GM21447 (cell line): Measurements from ENCODE around the gene DPPA2.

ENCODE experiments used
- ATAC-seq: cut with Tn5 transposase; IDR thresholded peaks from one replicate; pipeline ENCODE4 v1.9.1; 2021; ENCODE audit not compliant: unreplicated experiment

DPPA2 gene

DNA sequence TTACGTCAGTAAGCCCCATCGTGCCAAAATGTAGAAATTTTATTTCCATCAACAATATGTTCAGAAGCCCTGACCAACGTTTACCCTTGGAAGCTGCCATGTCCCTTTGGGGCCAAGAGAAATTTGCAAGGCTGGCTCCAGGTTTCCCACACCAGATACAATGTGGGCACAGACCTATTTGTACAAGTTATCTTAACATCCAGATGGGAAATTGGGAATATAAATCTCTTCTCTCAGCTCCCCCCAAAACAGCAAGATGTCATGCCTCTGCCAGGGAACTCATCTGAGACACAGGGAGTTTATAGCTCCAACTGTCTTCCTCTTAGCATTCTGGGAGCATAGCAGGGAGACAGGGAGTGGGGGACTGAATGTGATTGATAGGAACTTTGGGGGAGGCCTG is 9.3 kb upstream of the DPPA2 start:
- ATAC-seq, result no peak

DNA sequence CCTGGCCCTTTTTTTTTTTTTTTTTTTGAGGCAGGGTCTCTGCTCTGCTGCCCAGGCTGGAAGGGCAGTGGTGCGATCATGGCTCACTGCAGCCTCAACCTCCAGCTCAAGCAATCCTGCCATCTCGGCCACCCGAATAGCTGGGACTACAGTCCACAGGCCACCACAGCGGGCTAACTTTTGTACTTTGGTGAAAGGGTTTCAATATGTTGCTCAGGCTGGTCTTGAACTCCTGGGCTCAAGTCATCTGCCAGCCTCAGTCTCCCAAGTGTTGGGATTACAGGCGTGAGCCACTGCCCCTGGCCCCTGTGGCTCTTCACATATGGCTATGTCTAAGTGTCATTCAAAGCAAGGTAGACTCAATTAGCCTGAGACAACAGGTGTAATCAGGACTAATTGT is 8.8 kb upstream of the DPPA2 start:
- no peak for ATAC-seq

DNA sequence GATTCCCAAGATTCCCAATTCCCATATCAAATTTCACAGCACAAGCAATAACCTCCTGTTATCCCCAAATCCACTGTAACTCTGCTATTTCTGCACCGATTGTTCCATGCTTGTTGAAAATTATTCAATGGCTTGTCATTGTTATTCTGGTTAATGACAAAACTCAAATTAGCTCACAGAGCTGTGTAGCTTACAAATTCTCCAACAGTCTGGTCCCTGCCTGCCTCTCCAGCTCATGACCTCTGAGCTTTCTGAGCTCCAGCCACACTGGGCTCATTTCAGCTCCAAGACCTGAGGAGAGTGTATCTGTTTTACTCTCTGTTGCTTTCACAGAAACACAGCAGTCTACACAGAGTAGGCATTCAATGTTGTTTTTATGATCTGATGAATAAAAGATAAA is 3.3 kb downstream of the DPPA2 start:
- no peak for ATAC-seq

DNA sequence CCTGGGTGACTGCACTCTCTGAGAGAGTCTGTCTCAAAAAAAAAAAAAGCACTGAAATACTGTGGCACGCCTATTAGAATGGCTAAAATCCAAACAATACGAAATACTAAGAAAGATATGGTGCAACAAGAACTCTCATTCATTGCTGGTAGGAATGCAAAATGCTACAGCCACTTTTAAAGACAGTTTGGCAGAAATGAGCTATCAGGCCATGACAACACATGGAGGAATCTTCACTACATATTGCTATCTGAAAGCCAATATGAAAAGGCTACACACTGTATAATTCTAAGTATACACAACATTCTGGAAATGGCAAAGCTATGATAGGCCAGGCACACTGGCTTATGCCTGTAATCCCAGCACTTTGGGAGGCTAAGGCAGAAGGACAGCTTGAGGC is 18.8 kb downstream of the DPPA2 start:
- ATAC-seq, result no peak

DNA sequence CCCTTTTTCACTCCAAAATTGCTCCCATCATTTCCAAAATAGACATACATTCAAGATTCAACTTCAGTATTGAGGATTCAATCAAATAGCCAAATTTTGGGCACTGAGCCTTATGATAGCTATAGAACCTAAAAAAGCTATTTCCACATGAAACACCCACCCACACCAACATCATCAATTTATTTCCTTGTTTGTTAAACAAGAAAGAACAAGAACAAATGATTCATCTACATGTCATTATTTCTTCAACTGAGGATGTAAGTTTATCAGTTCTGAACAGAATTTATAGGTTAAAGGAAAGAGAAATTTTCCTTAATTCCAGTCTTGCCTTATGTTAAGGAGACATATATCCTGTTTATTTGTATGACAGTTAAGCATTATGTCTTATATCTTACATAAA is 32.2 kb downstream of the DPPA2 start:
- ATAC-seq, result no peak

DNA sequence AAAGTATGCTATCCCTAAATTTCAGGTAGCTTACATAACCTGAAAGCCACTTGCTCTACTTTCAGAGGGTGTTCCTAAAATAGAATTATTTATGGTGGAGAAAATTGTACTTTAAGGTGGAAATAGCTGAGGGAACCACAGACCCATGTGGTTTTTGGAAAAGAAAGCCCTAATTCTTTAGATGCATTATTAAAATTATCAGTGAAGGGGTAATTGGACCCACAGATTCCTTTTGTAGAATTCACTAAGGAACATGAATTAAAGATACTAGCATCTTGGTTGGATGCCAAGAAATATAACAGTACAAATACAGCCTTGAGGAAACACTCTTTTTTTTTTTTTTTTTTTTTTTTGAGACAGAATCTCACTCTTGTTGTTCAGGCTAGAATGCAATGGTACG is 37.8 kb downstream of the DPPA2 start:
- no peak for ATAC-seq

DNA sequence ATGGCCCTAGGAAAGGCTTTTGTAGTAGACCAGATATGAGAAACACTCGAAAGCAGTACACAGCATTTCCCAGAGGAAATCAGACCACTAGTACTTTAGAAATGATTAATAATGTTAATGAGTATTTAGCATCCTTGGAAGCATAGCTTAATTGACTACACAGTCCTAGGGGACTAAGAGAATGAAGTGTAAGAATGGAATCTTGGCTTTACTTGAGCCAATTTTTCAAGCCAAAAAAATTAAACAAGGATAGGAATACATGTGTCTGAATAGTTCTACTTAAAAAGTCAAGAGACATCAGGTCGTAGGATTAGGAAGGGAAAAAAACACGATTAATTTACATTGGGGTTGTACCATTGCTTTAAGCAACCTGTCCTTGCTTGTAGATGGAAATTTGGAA is 38.2 kb downstream of the DPPA2 start:
- ATAC-seq, result no peak

DNA sequence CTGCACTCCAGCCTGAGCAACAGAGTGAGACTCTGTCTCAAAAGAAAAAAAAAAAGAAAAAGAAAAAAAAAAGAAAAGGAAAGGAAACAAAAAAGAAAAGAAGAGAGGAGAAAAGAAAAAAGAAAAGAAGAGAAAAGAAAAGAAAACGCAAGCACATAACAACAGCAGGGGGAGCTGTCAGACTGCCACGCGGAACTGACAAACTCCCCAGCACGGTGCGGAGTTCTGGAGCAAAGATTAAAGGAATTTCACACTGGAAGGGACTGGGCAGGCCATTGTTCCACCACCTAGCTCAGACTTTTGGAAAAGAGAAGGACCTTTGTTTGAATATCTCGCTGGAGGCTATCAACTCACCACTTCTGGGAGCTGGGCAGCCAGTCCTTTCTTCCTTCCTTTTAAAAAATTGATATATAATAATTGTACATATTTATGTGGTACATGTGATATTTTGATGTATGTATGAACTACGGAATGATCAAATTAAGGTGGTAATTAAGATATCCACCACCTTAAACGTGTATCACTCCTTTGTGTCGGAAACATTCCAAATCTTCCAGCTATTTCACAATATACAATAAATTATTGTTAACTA is 40.5 kb downstream of the DPPA2 start:
- no peak for ATAC-seq

DNA sequence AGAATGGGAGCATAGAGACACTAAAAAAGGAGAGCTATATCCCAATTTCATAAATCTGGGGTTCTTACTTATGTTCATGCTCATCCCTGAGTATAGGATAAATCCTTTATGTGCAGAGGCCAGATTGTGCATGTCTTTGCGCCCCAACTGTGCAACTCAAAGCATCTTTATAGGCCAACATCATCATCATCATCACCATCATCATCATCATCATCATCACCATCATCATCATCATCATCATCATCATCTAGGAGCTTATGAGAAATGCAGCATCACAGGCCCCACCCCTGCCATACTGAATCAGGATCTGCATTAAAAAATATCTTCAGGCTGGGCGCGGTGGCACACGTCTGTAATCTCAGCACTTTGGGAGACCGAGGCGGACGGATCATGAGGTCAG is 45.5 kb downstream of the DPPA2 start:
- ATAC-seq, result no peak

DNA sequence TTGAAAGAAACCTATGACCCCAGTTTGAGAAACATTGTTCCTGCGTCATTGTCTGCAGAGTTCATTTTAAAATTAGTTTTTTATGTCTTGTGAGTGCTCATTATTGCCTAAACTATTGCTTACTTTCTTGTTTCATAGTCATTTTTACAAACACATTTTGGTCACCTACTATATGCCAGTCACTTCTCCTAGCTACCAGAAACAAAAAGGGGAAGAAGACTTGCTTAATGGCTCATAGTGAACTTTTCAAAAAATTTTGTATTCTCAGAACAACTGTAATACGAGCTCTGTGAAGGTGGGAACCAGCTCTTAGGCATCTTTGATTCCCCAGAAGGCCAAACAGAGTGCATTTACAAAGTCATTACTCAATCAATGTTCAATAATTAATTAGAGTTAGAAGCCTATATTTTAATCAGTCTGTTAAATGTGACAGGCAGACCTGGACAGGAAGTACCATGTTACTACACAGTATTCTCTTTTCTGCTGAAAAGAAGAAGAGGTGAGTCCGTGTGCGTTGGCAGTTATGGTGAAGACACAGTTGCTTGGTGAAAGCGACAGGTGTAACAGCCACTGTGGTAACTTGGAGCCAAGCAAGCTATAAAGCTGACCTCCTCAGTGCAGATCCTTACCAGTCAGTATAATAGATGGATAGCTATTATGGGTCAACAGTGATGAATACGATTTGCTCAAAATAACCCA is 46.6 kb downstream of the DPPA2 start:
- no peak for ATAC-seq

DNA sequence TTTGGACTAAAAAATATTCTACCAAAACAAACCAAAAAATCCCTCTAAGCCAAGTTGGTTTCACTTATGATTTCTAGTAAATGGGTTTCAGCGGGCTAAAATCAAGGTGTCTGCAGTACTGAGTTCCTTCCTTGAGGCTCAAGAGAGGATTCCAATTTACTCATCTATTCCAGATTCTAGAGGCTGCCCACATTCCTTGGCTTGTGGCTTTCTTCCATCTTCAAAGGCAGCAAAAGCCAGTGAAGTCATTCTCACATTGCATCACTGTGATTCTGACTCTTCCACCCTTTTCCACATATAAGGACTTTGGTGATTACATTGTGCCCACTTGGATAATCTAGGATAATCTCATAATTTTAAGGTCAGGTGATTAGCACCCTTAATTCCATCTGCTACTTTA is 48.1 kb downstream of the DPPA2 start:
- no peak for ATAC-seq

DNA sequence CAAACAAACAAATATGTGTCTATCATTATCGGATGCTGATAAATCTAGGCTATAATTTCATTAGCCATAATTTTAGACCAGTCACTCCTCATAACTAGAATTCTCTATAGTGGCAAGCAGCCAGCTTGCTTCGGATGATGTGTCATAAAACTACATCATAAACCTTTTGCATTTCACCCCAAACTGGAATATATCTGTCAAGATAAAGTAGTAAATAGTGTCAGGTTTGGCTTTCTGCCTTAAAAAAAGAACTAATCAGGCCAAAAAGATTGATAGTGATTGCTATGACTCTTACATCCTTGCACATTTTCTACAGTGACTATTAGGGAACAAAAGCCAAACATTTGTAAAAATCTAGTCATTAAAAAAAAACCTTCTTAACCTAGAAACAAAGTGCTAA is 51.0 kb downstream of the DPPA2 start:
- no peak for ATAC-seq

DNA sequence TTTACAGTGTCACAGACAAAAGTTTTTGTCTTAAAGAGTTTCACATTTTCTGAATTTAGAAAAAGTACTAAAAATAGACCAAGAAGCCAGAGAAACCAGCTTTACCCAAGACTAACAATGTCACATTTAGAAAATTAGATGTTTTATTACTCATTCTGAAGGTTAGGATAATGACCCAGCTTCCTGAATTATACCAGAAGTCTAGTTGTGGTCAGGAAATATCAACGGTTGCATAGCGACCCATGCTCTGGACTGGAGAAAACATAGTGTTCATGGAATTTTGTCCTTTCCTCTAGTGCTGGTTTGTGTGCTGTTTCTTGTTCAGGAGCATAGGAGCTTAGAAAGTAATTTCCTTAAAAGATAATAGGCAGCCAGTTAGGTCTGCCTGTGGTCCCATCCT is 59.0 kb downstream of the DPPA2 start:
- no peak for ATAC-seq

DNA sequence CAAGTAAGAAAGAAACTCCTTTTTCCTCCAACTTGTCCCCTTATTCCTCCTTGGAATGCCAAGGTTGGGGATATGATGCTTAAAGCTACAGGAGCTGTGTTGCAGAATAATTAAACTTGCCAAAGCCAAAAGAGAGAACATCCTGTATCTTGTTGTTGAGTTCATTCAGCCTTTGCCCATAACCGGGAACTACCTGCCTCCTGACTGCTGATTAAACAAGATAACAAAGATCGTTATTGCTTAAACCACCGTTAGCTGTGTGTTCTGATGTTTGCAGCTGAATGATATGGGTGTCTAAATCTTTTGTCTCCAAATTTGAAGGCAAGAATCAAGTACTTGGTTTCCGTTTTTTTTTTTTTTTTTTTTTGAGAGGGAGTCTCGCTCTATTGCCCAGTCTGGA is 61.5 kb downstream of the DPPA2 start:
- no peak for ATAC-seq

DNA sequence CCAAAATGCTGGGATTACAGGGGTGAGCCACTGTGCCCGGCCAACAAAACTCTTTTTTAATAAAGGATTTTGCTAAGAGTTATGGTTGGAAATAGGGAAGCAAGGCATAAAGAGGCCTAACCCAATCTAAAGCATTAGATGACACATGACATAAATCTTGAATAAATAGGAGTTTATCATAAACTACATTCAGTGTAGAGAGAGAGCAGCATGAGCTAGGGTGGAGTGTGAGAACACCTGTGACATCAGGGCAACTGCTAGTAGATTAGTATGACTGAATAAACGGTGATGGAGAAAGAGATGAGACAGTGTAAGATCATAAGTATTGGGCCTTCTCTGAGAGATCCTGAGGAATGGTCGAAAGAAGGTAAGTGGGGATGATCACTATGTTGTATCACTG is 63.7 kb downstream of the DPPA2 start:
- ATAC-seq, result no peak
